RCC 7860 (cell line): ENCODE results near the gene GLRA1.
"Not testable (repeated sequence)": the region's sequence is repeated elsewhere in the genome, so short reads cannot be mapped to it uniquely, and the experiment has no call there.

ENCODE experiments used
- DNase-seq: peaks from one replicate; pipeline ENCODE4 v3.0.0-alpha.2; 2015; ENCODE audit warnings: low spot score
- FAIRE-seq: peaks from 2 replicates; lab custom pipeline; 2012; peaks lifted over from hg19 to GRCh38; lab: Jason Lieb, UNC

Gene GLRA1

DNA sequence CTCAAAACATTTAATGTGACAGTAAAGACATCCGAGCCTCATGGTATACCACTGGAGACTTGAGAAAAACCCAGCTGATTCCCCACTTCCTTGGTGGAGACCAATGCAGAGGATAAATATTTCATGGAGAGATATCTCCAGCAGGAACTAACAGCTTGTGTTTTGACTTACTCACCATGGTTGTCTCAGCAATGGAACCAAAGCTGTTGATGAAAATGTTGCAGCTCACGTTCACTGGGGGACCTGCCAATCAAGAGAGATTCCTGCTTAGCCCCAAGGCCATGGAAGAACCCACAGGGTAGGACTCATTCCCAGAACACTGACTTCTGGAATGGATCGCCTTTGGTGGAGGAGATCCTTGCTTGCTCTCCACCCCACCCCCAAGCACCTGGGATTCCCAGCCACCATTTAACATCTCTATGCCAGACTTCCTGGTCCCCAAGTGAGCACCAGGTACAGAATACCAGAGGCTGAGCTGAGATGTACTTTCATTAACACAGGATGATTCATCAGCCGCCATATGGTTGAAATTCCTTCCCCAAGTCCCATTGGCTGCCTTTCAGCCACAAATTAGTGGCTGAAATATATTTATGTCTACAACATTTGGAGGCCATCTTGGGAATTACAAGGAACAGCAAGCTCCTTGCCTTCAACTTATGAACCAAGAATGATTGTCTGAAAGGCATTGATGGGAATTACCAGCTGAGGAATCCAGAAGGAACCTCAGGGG lies 37.9 kb downstream of the GLRA1 start:
- FAIRE-seq: no peak
- DNase-seq: no peak

DNA sequence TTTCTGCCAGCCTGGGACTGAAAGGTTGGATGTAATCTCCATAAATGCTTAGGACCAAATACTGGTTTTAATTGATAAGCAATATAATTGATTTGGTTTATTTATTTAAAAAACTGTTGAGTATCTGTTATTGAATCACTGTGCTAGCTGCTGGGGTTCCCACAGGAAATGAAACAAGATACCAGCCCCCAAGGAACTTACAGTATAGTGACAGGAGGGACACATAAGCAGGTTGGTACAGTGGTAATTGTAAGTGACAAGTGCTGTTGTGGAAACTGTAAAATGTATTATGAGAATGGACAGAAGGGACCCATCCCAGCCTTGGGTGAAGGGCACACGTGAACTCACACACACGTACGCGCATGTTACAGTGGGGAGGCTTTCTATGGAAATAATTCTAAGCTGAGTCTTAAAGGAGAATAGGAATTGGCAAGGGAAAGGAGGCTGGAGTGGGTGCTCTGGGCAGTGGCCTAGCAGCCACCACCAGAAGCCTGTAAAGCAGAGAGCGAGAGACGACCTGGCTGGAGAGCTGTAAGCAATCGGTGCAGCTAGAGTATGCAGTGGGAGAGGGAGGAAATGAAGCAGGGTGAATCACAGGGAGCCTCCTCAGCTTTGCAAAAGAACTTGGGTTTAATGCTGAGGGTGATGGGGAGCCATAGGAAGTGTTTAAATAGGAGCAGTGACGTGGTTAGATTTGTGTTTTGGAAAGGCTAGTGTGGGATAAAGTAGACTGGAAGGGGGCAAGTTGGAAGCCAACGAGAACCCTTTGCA lies 39.3 kb downstream of the GLRA1 start:
- no peak for FAIRE-seq
- DNase-seq: no peak

- FAIRE-seq (no peak), DNase-seq (no peak)
Measured at GRCh38 chr5:151881621-151882225, 42.9 kb downstream of the GLRA1 start.

DNA sequence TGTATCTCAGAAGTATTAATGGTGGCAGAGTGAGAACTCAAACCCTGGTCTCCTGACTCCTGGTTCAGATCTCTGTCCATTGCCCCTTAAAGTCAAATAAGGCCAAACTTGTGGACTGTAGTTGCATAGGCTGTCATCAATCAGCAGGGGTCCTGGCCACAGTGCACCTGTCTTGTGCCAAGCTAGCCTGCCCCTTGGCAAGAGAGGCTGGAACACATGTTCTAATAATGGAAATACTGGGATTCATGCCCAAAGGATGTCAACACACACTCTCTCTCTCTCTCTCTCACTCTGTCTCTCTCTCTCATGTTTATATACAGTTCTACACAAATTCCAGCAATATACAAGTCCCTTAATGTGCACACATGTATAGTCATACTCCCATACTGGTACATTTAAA lies 44.3 kb downstream of the GLRA1 start:
- FAIRE-seq: no peak

GRCh38 chr5:151873701-151874100 lies 51.0 kb downstream of the GLRA1 start:
- no peak for FAIRE-seq
- DNase-seq: no peak

More for the DNA sequence above, 44.3 kb downstream of the GLRA1 start:
- no peak for DNase-seq

DNA sequence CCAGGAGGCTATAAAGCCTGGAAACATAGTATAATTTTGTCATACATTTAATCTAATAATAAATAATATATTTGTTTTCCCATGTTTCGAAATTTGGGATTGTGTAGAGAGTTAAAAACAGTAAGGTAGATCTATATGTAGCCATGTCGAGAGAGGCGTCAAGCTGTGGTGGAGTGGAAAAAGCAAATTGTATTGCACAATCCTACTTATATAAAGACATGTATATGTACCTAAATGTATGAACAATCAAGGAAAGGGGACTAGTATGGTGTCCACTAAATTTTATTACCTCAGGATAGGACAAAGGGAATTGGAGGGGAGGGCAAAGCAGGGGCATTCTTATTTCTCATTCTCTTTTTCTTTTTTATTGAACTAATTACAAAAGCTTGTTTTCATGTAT lies 52.0 kb downstream of the GLRA1 start:
- no peak for DNase-seq
- no peak for FAIRE-seq

DNA sequence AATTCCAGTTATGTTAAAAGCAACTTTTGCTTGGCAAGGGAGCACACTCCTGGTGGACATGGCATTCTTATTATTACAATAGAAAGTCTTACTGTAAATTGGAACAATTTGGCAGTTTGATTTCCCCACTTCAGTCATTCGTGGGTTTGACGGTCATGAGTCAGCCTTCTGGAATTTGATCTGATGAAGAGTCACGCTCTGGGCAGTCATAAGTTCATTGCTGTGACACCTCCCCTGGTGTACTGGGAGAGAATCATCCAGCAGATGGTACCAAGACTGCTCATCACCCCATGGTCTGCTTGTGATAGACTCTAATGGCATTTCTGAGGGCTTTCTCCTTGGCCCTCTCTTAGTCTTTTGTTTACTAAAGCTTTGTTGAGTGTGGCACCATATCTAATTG lies 53.8 kb downstream of the GLRA1 start:
- DNase-seq (peak; percentile 87), FAIRE-seq (peak; percentile 89)

- DNase-seq (no peak), FAIRE-seq (no peak)
Measured at GRCh38 chr5:151870271-151870670, 54.4 kb downstream of the GLRA1 start.

GRCh38 chr5:151869843-151870242 lies 54.8 kb downstream of the GLRA1 start:
- peak; percentile 62 for FAIRE-seq

GRCh38 chr5:151868451-151868850 lies 56.2 kb downstream of the GLRA1 start:
- DNase-seq (no peak), FAIRE-seq (no peak)

More at GRCh38 chr5:151869843-151870242, 54.8 kb downstream of the GLRA1 start:
- DNase-seq: no peak

GRCh38 chr5:151864061-151864748 lies 60.4 kb downstream of the GLRA1 start:
- FAIRE-seq: no peak
- DNase-seq: no peak

GRCh38 chr5:151863566-151863965 lies 61.1 kb downstream of the GLRA1 start:
- FAIRE-seq: no peak
- no peak for DNase-seq

DNA sequence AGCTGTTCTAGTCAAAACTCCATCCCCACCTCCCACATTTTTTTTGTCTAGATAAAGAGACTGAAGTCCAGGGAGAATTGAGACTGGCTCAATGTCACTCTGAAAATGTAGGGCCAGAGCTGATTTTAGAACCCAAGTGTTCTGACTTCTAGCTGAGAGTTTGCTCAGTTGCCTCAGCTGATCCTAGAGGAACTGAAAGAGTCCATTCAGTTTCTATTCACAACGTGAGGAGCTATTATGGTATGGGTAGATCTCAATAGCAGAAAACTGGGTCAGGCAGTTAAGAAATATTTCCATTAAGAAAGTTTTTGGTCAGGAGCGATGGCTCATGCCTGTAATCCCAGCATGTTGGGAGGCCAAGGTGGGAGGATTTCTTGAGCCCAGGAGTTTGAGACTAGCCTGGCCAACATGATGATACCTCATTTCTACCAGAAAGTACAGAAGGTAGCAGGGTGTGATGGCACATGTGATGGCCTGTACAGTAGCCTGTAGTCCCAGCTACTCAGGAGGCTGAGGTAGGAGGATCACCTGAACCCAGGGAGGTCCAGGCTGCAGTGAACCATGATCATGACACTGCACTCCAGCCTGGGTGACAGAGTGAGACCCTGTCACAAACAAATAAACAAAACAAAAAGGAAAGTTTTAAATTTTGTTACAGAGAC lies 61.7 kb downstream of the GLRA1 start:
- DNase-seq (no peak), FAIRE-seq (no peak)

DNA sequence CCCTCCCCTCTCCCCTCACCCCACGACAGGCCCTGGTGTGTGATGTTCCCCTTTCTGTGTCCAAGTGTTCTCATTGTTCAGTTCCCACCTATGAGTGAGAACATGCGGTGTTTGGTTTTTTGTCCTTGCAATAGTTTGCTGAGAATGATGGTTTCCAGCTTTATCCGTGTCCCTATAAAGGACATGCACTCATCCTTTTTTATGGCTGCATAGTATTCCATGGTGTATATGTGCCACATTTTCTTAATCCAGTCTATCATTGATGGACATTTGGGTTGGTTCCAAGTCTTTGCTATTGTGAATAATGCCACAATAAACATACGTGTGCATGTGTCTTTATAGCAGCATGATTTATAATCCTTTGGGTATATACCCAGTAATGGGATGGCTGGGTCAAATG lies 63.8 kb downstream of the GLRA1 start:
- not testable (repeated sequence) for FAIRE-seq, DNase-seq

- DNase-seq: no peak
- no peak for FAIRE-seq
Measured at GRCh38 chr5:151856861-151857260, 67.8 kb downstream of the GLRA1 start.

DNA sequence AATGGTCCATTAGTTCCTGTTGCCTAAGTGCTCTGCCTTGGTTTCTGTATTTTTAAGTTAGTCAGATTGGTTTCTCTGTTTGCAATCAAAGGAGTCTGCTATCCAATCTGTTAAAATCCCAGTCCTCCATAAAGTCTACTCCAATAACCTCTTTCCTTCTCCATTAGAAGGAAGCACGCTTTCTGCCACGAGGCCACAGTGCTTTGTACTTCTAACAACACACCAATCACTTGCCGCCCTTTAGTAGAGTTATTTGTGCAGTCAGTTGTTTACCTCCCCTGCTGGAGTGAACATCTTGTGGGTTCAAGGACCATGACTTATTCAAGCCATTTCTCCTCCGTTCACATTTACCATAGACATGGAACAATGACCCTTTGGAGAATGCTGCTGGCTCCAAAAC lies 69.0 kb downstream of the GLRA1 start:
- DNase-seq (no peak), FAIRE-seq (no peak)

- FAIRE-seq (no peak), DNase-seq (no peak)
Measured at GRCh38 chr5:151847871-151848270, 76.8 kb downstream of the GLRA1 start.

- FAIRE-seq: no peak
Measured at GRCh38 chr5:151846765-151847164, 77.9 kb downstream of the GLRA1 start.

GRCh38 chr5:151832843-151833242 lies 91.8 kb downstream of the GLRA1 start:
- not testable (repeated sequence) for FAIRE-seq, DNase-seq

More at GRCh38 chr5:151846765-151847164, 77.9 kb downstream of the GLRA1 start:
- DNase-seq: no peak

GRCh38 chr5:151829370-151829769 lies 95.3 kb downstream of the GLRA1 start:
- no peak for DNase-seq
- FAIRE-seq: no peak

- FAIRE-seq (no peak), DNase-seq (peak; percentile 49)
Measured at GRCh38 chr5:151825445-151825844, 99.2 kb downstream of the GLRA1 start.
